Measurements from ENCODE around the gene EXOC6.
"Not testable (repeated sequence)": the region's sequence is repeated elsewhere in the genome, so short reads cannot be mapped to it uniquely, and the experiment has no call there.

Gene EXOC6

DNA sequence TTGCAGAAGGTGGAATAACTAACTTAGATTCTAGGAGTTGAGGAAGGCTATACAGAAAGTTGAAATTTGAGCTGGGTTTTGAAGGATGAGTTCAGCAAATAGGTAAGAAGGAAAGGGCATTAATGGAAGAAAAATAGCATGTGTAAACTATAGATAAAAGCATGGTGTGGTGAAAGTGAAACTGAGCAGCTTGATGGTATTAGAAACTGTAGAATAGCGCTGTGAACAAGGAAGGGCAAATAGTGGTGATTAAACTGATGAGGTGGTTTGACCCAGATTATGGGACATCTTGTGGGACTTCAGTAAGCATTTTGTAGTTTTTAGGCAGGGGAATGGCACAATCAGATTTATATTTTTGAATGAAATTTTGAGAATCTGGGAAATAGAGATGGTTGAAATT lies 90.5 kb downstream of the EXOC6 start:
- no peak for DNase-seq (ENCODE audit: low spot score)

GRCh38 chr10:92942226-92942625 lies 93.9 kb downstream of the EXOC6 start:
- no peak for DNase-seq (ENCODE audit: low spot score)

DNA sequence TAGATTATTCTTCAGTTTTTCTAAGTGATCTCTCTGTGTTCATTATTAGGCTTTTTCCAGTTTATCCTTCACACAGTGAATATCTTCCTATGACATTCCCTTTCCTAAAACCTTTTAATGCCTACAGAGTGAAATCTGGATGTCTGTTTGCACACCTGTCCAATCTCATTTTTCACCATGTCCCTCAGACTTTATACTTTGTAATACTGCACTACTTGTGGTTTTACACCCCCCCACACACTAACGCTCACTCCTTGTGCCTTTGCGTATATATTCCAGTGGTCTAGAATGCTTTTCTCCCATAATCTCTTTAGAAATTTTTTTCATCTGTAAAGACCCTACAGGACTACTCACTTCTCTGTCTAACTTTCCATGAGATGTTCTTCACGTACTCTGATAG lies 98.2 kb downstream of the EXOC6 start:
- DNase-seq (ENCODE audit: low spot score): no peak

DNA sequence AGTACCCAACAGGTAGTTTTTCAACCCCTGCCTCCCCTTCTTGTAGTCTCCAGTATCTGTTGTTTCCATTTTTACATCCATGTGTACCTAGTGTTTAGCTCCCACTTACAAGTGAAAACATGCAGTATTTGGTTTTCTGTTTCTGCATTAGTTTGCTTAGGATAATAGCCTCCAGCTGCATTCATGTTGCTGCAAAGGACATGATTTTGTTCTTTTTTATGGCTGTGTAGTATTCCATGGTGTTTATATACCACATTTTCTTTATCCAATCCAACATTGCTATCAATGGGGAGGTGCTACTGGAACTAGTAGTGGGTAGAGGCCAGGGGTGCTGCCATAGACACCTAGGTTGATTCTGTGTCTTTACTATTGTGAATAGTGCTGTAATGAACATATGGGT lies 104.3 kb downstream of the EXOC6 start:
- DNase-seq (ENCODE audit: low spot score): not testable (repeated sequence)

GRCh38 chr10:92957223-92958010 lies 109.1 kb downstream of the EXOC6 start:
- DNase-seq (ENCODE audit: low spot score): no peak

DNA sequence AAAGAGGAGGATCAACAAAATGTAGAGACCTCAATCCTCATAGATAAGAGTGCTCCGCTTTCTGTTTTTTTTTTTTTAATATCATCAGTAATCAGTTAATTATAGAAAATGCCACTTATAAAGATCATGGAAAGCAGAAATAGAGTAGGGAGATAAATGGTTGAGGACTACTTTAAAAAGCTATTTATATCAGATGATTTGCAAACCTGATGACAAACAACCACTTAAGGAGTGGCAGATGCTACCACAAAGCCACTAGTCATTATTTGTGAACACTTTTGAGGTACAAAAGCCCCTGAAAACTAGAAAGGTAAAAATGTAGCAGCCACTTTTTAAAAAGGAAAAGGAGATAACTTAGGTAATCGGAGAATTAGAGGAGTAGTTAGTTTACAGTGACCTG lies 113.3 kb downstream of the EXOC6 start:
- DNase-seq (ENCODE audit: low spot score): no peak

DNA sequence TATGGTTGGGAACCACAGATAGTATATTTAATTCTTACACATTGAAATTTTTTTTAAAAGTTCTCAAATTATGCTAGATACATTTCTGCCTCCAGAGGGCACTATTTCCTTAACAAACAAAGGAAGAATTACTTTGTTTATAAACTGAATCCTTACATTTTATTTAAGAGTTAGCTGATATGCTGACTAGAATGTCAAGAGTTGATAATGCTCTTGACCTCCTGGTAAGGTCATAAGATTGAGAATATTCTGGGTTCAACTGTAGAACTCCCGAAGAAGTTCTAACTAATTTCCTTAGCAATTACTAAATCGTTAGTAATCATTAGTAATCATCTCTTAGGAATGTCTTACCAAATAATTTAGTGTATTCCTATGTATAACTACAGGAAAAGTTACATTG lies 117.0 kb downstream of the EXOC6 start:
- DNase-seq (ENCODE audit: low spot score): peak; percentile 70

GRCh38 chr10:92967641-92968040 lies 119.3 kb downstream of the EXOC6 start:
- no peak for DNase-seq (ENCODE audit: low spot score)

- DNase-seq (ENCODE audit: low spot score): no peak
Measured at GRCh38 chr10:92969151-92969550, 120.8 kb downstream of the EXOC6 start.

GRCh38 chr10:92970301-92971070 lies 122.2 kb downstream of the EXOC6 start:
- DNase-seq (ENCODE audit: low spot score): no peak

- DNase-seq (ENCODE audit: low spot score): no peak
Measured at GRCh38 chr10:92972066-92972870, 123.9 kb downstream of the EXOC6 start.

DNA sequence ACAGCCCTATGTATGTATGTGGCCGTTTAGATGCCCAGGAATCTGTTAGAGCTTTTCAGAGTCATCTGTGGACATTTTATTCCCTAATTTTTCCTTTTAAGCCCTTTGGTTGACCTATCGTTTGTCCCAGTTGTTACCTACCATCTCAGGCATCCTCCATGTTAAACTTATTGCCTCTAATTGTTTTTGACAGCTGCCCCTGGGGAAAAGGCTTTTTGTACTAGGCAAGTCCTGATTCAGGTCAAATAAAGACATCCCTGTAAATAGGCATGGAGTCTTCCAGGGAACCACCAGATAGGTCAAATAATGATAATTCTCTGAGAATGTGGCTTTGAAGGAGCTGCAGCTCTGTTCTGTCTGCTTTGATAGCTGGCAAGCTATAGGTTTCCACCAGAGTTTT lies 124.6 kb downstream of the EXOC6 start:
- DNase-seq (ENCODE audit: low spot score): no peak

GRCh38 chr10:92976278-92976677 lies 128.0 kb downstream of the EXOC6 start:
- not testable (repeated sequence) for DNase-seq (ENCODE audit: low spot score)

GRCh38 chr10:92989250-92989649 lies 140.9 kb downstream of the EXOC6 start:
- DNase-seq (ENCODE audit: low spot score): no peak

GRCh38 chr10:92990615-92991014 lies 142.3 kb downstream of the EXOC6 start:
- no peak for DNase-seq (ENCODE audit: low spot score)

- DNase-seq (ENCODE audit: low spot score): no peak
Measured at GRCh38 chr10:92991513-92991912, 143.2 kb downstream of the EXOC6 start.

GRCh38 chr10:92993699-92994272 lies 145.5 kb downstream of the EXOC6 start:
- no peak for DNase-seq (ENCODE audit: low spot score)

GRCh38 chr10:92995509-92995908 lies 147.2 kb downstream of the EXOC6 start:
- no peak for DNase-seq (ENCODE audit: low spot score)

GRCh38 chr10:92997620-92998019 lies 149.3 kb downstream of the EXOC6 start:
- DNase-seq (ENCODE audit: low spot score): no peak

DNA sequence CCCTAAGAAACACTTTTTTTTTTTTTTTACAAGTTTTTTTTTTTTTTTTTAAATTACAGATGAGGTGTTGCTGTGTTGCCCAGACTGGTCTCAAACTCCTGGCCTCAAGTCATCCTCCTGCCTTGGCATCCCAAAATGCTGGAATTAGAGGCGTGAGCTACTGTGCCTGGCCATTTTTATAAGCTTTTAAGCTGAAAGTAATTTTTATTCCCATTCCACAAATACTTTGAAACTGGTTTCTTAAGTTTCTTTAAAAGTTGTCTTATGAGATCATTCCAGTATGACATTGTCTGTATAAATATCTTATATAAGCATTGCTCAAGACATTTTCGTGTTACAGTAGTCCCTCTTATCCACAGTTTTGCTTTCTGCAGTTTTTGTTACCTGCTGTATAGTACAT lies 150.9 kb downstream of the EXOC6 start:
- DNase-seq (ENCODE audit: low spot score): no peak

DNA sequence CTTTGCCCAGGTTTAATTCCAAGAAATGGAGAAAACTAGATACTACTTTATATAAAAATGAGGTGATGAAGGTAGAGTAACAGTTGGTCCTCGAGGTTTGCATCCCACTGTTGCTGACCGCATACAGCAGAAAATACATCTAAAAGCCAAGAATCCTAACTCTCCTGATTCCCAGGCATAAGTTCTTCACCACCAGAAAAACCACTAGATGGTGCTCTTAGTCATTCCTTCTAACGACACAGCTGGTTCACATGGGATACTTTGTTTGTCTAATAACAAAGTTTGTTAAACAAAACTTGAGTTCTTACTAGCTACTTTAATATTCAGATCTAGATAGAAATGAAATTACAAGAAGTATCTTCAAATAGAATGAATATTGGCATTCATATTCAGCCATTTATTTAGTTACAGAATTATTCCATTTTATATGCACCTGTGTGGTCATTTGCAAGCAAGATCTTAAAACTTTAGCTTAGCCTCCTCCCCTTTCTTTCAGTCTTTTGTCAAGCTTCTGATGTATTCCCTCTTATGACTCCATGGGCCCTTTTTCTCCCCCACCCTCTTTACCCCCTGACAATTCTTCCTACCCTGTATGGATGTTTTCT lies 158.2 kb downstream of the EXOC6 start:
- peak; percentile 56 for DNase-seq (ENCODE audit: low spot score)

DNA sequence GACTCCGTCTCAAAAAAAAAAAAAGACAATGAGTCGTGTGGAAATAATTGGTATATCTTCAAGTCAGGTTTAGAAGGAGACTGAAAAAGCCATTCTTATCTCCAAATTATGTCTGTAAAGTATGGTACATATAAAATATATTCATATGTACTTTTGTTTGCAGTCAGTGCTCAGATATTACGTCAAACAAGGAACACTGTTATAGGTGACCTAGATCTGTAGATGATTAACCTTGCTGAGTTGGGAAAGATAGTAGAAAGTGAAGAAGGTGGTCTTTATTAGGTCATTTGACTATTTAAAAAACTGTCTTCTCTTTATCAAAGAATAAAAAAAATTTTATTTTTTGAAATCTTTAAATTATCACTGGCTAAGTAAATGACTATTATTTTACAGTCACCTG lies 167.4 kb downstream of the EXOC6 start:
- DNase-seq (ENCODE audit: low spot score): no peak
